ENCODE measurements around the gene P4HB.

DNA sequence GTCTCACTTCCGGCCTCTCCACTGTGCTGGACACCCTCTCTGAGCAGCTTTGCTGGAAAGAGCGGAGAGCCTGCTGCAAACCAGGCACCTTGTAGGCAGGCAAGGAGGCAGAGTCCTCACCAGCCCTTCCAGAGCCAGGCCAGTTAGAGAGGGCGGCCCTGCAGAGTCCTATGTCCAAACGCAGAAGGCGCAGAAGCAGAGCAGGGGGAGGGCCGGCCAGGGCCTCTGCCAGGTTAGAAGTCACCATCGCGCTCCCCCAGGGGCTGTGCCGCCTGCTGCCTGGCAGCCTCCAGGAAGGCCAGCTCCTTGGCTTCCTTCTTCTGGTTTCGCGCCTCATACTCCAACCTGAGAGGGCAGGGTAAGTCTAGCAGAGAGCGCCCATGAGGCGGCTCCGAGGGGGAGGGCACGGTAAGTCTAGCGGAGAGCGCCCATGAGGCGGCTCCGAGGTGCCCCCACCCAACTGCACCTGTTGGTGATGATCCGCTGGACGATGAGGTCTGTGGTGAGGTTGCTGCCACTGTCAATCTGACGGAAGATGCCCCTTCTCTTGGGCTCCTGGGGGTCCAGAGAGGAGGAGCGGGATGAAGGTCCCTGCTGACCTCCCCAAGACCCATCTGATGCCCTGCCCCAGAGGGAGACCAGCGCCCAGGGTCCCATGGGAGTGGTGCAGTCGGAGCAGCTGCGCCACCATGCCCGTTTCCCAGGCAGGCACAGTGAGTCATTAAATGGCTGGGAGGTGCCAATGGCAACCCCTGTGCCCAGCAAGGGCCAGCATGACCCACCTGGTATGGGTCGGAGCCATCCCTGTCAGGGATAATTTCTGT, 44.5 kb upstream of the P4HB start:
- TF ChIP-seq, protein P1, sequence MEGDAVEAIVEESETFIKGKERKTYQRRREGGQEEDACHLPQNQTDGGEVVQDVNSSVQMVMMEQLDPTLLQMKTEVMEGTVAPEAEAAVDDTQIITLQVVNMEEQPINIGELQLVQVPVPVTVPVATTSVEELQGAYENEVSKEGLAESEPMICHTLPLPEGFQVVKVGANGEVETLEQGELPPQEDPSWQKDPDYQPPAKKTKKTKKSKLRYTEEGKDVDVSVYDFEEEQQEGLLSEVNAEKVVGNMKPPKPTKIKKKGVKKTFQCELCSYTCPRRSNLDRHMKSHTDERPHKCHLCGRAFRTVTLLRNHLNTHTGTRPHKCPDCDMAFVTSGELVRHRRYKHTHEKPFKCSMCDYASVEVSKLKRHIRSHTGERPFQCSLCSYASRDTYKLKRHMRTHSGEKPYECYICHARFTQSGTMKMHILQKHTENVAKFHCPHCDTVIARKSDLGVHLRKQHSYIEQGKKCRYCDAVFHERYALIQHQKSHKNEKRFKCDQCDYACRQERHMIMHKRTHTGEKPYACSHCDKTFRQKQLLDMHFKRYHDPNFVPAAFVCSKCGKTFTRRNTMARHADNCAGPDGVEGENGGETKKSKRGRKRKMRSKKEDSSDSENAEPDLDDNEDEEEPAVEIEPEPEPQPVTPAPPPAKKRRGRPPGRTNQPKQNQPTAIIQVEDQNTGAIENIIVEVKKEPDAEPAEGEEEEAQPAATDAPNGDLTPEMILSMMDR (IDR thresholded peaks at IDR 0.05): no peak
- TF ChIP-seq POLR2A (IDR thresholded peaks at IDR 0.05): no peak
